GM12874 (cell line): Measurements from ENCODE around the gene ALG11.

Source experiments
- CTCF ChIP-seq: IDR thresholded peaks from 2 replicates; pipeline ENCODE4 v1.5.1; 2011; ENCODE audit warnings: low read depth, mild to moderate bottlenecking, control low read depth, low read length, moderate library complexity; ENCODE audit not compliant: insufficient read depth

The ALG11 gene

GRCh38 chr13:52043675-52044074 lies 31.5 kb downstream of the ALG11 start:
- TF ChIP-seq CTCF: no peak

GRCh38 chr13:52047463-52047862 lies 35.3 kb downstream of the ALG11 start:
- TF ChIP-seq CTCF: no peak

GRCh38 chr13:52048516-52048915 lies 36.3 kb downstream of the ALG11 start:
- no peak for TF ChIP-seq CTCF

- no peak for TF ChIP-seq CTCF
These were observed 39.2 kb downstream of the ALG11 start for GRCh38 chr13:52051400-52051799.

- no peak for TF ChIP-seq CTCF
These were observed 41.3 kb downstream of the ALG11 start for GRCh38 chr13:52053460-52053859.

- TF ChIP-seq CTCF: no peak
These were observed 49.4 kb downstream of the ALG11 start for GRCh38 chr13:52061587-52061986.

GRCh38 chr13:52067237-52067636 lies 55.0 kb downstream of the ALG11 start:
- TF ChIP-seq CTCF: no peak
